Hepatocyte (in vitro differentiated cells): ENCODE data around the gene SPTBN2. TPM values are rescaled to one million over a fixed set of nuclear protein-coding genes. Genes with fewer than 3 reads are reported as not detected.

ENCODE experiments used
- DNase-seq: peaks from one replicate; pipeline ENCODE4 v3.0.0-alpha.2; 2016; ENCODE audit warnings: low spot score
- H2AFZ ChIP-seq: fragments of 200-600 bp; sonication (generic); 2 replicates; pipeline ENCODE4 v1.6.0; 2016; ENCODE audit warnings: antibody characterized with exemption, mild to moderate bottlenecking
- H3K27ac ChIP-seq: fragments of 200-600 bp; sonication (generic); 2 replicates; pipeline ENCODE4 v1.5.1; 2016; ENCODE audit warnings: mild to moderate bottlenecking
- H3K27me3 ChIP-seq: fragments of 200-600 bp; sonication (generic); 2 replicates; pipeline ENCODE4 v1.6.1; 2016
- H3K36me3 ChIP-seq: fragments of 200-600 bp; sonication (generic); replicated peaks from 2 replicates; pipeline ENCODE4 v1.5.1; 2016; ENCODE audit warnings: low read depth; ENCODE audit not compliant: insufficient read depth
- H3K4me1 ChIP-seq: fragments of 200-600 bp; sonication (generic); 2 replicates; pipeline ENCODE4 v1.5.1; 2016; ENCODE audit warnings: mild to moderate bottlenecking, moderate library complexity; ENCODE audit not compliant: insufficient read depth
- H3K4me2 ChIP-seq: fragments of 200-600 bp; sonication (generic); 2 replicates; pipeline ENCODE4 v1.6.0; 2016
- H3K4me3 ChIP-seq: fragments of 200-600 bp; sonication (generic); 2 replicates; pipeline ENCODE4 v1.5.1; 2016; ENCODE audit warnings: mild to moderate bottlenecking
- H3K79me2 ChIP-seq: fragments of 200-600 bp; sonication (generic); 2 replicates; pipeline ENCODE4 v1.6.0; 2017; ENCODE audit warnings: mild to moderate bottlenecking
- H3K9me2 ChIP-seq: fragments of 200-600 bp; sonication (generic); replicated peaks from 2 replicates; pipeline ENCODE4 v1.6.0; 2017; ENCODE audit warnings: mild to moderate bottlenecking; ENCODE audit not compliant: insufficient read depth
- H3K9me3 ChIP-seq: fragments of 200-600 bp; sonication (generic); 2 replicates; pipeline ENCODE4 v1.5.1; 2016; ENCODE audit warnings: low read depth, mild to moderate bottlenecking
- H4K20me1 ChIP-seq: fragments of 200-600 bp; sonication (generic); 2 replicates; pipeline ENCODE4 v1.6.0; 2016; ENCODE audit warnings: mild to moderate bottlenecking; ENCODE audit not compliant: insufficient read depth, poor library complexity, severe bottlenecking
- CTCF ChIP-seq: fragments of 200-600 bp; sonication (generic); IDR thresholded peaks from 2 replicates; pipeline ENCODE4 v1.5.1; 2016; ENCODE audit warnings: antibody characterized with exemption, mild to moderate bottlenecking; ENCODE audit not compliant: poor library complexity
- EZH2 ChIP-seq: fragments of 200-600 bp; sonication (generic); IDR thresholded peaks from 2 replicates; pipeline ENCODE4 v1.6.1; 2016; ENCODE audit warnings: antibody characterized with exemption, mild to moderate bottlenecking, borderline replicate concordance
- EZH2phosphoT487 ChIP-seq: fragments of 200-600 bp; sonication (generic); IDR thresholded peaks from one replicate; pipeline ENCODE4 v1.6.1; 2018; ENCODE audit warnings: antibody characterized with exemption, mild to moderate bottlenecking, low read depth, moderate library complexity; ENCODE audit not compliant: unreplicated experiment, severe bottlenecking
- WGBS: methylation state at CpG from one replicate; pipeline ENCODE4 v1.1.6; 2016; ENCODE audit warnings: low lambda C conversion rate; ENCODE audit errors: missing lambda C conversion rate; 5-methylcytosine and 5-hydroxymethylcytosine counted together
- polyA plus RNA-seq: library from polyadenylated mRNA; unstranded; fragments of >200 nt; fragmentation: Nextera tagmentation; extraction: Ambion mirVana; gene quantifications from 2 replicates; pipeline ENCODE4 v1.2.1, GENCODE V29; 2016
- total RNA-seq: library from RNA; depleted of rRNA; stranded (reverse); fragments of >200 nt; gene quantifications from 2 replicates; pipeline ENCODE4 v1.2.3, GENCODE V29; 2014

SPTBN2 gene
- total and polyA plus RNA-seq, 2 experiments from 2014 or later, result 152 to 177 TPM

DNA sequence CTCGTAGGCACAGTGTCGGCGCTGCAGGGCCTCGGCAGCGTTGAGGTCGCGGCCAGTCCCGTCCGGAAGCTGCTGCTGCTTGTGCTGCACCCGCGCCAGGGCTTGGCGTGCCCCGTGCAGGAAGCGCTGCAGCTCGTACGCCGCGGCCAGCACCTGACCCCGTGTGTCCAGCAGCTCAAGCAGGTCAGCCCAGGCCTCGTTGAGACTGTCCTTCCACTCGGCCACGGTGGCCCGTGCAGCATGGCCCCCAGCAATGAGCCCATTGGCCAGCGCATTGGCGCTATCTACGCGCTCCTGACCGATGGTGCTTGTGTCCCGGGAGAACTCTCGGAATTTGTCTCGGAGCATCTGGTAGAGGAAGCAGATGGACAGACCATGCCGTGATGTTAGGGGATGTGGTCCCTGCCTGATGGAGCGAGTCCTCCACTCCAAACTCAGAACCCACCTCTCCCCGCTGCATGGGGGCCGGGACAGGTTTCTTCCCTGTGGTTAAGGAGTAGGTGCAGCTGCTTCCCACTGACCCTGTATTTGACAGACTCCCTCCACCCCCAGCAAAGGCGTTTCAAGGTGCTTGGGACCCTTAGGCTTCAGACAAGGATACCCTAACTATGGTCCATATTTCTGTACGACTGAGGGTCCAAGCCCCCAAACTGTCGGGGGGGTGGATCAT, 37.6 kb downstream of the SPTBN2 start:
- no peak overlapping the region for H2AFZ ChIP-seq
- no peak overlapping the region for H3K4me3 ChIP-seq
- no peaks in the 10 kb centered on the region for H4K20me1 ChIP-seq
- no peaks in the 10 kb centered on the region for H3K4me1 ChIP-seq
- no peaks in the 10 kb centered on the region for H3K79me2 ChIP-seq
- TF ChIP-seq EZH2phosphoT487 (no peak), CTCF (no peak), EZH2 (no peak)
- no peaks in the 10 kb centered on the region for H3K27me3 ChIP-seq
- 97% methylated on average over 31 of the region's 38 CpGs for WGBS
- H3K9me3 ChIP-seq, result no peaks in the 10 kb centered on the region
- no peaks in the 10 kb centered on the region for H3K36me3 ChIP-seq
- H3K27ac ChIP-seq, result no peak overlapping the region
- DNase-seq, result no peak
- no peak overlapping the region for H3K4me2 ChIP-seq
- H3K9me2 ChIP-seq, result no peaks in the 10 kb centered on the region

- Histone ChIP-seq H3K9me3 (no peaks in the 10 kb centered on the region), H3K79me2 (no peaks in the 10 kb centered on the region), H3K9me2 (no peaks in the 10 kb centered on the region), H3K4me2 (no peak overlapping the region), H3K4me3 (no peak overlapping the region), H3K36me3 (no peaks in the 10 kb centered on the region), H3K27ac (no peak overlapping the region), H2AFZ (no peak overlapping the region), H4K20me1 (no peaks in the 10 kb centered on the region), H3K4me1 (no peaks in the 10 kb centered on the region), H3K27me3 (no peaks in the 10 kb centered on the region)
- DNase-seq, result no peak
- TF ChIP-seq CTCF, result no peak
- no peak for TF ChIP-seq EZH2
- TF ChIP-seq EZH2phosphoT487, result no peak
- 93% methylated on average over 32 of the region's 32 CpGs for WGBS
Observed at GRCh38 chr11:66689661-66690590, 39.1 kb downstream of the SPTBN2 start.

GRCh38 chr11:66688561-66689534, 40.2 kb downstream of the SPTBN2 start:
- no peaks in the 10 kb centered on the region for H3K79me2 ChIP-seq
- H2AFZ ChIP-seq, result no peak overlapping the region
- no peak overlapping the region for H3K27ac ChIP-seq
- 92% methylated on average over 26 of the region's 28 CpGs for WGBS
- H3K4me2 ChIP-seq, result no peak overlapping the region
- no peak for DNase-seq
- H3K9me2 ChIP-seq, result no peaks in the 10 kb centered on the region
- no peak for TF ChIP-seq EZH2
- H4K20me1 ChIP-seq, result no peaks in the 10 kb centered on the region
- H3K4me1 ChIP-seq, result no peaks in the 10 kb centered on the region
- H3K4me3 ChIP-seq, result no peak overlapping the region
- no peaks in the 10 kb centered on the region for H3K27me3 ChIP-seq
- no peaks in the 10 kb centered on the region for H3K9me3 ChIP-seq
- no peaks in the 10 kb centered on the region for H3K36me3 ChIP-seq
